GM23338 (cell line): Measurements from ENCODE around the gene ATXN7L3. TPM values are rescaled to one million over a fixed set of nuclear protein-coding genes. Genes with fewer than 3 reads are reported as not detected.

Experiments
- ATAC-seq: fragments of 200-7000 bp; cut with Tn5 transposase; 3 replicates; pipeline ENCODE4 v1.9.1; 2020
- DNase-seq: peaks from one replicate; pipeline ENCODE4 v3.0.0-alpha.2; 2015; ENCODE audit warnings: low spot score
- H2AFZ ChIP-seq: fragments of 200-600 bp; sonication (generic); 2 replicates; pipeline ENCODE4 v1.8.0; 2016; ENCODE audit warnings: antibody characterized with exemption, mild to moderate bottlenecking, moderate library complexity
- H3F3A ChIP-seq: fragments of 200-600 bp; sonication (generic); replicated peaks from 2 replicates; pipeline ENCODE4 v1.8.0; 2017; ENCODE audit warnings: antibody characterized with exemption, mixed run types, low read depth
- H3K27ac ChIP-seq: fragments of 200-600 bp; sonication (generic); 2 replicates; pipeline ENCODE4 v1.6.1; 2016; ENCODE audit warnings: low read depth
- H3K27me3 ChIP-seq: fragments of 200-600 bp; sonication (generic); 2 replicates; pipeline ENCODE4 v1.8.0; 2016; ENCODE audit warnings: mild to moderate bottlenecking, mixed run types, moderate library complexity; ENCODE audit not compliant: insufficient read depth
- H3K36me3 ChIP-seq: fragments of 200-600 bp; sonication (generic); 2 replicates; pipeline ENCODE4 v1.8.0; 2016; ENCODE audit warnings: mild to moderate bottlenecking; ENCODE audit not compliant: insufficient read depth
- H3K4me1 ChIP-seq: fragments of 200-600 bp; sonication (generic); 2 replicates; pipeline ENCODE4 v1.8.0; 2016; ENCODE audit warnings: mild to moderate bottlenecking, moderate library complexity; ENCODE audit not compliant: insufficient read depth
- H3K4me2 ChIP-seq: fragments of 200-600 bp; sonication (generic); 2 replicates; pipeline ENCODE4 v1.7.1; 2017; ENCODE audit warnings: mixed run types
- H3K4me3 ChIP-seq: fragments of 200-600 bp; sonication (generic); 2 replicates; pipeline ENCODE4 v1.6.1; 2016; ENCODE audit warnings: mixed run types
- H3K79me2 ChIP-seq: fragments of 200-600 bp; sonication (generic); replicated peaks from 2 replicates; pipeline ENCODE4 v1.8.0; 2017; ENCODE audit warnings: mild to moderate bottlenecking; ENCODE audit not compliant: insufficient read depth
- H3K9me2 ChIP-seq: fragments of 200-600 bp; sonication (generic); 2 replicates; pipeline ENCODE4 v1.8.0; 2017; ENCODE audit not compliant: insufficient read depth
- H4K20me1 ChIP-seq: fragments of 200-600 bp; sonication (generic); replicated peaks from 2 replicates; pipeline ENCODE4 v1.8.0; 2017; ENCODE audit warnings: mild to moderate bottlenecking; ENCODE audit not compliant: insufficient read depth
- H3K27ac Mint-ChIP-seq: 2 replicates; pipeline ENCODE4 v1.8.0; 2020; ENCODE audit warnings: inconsistent platforms, mild to moderate bottlenecking, moderate library complexity, mixed read lengths
- H3K27me3 Mint-ChIP-seq: 3 replicates; pipeline ENCODE4 v1.8.0; 2022; ENCODE audit warnings: low read depth, mild to moderate bottlenecking, moderate library complexity, mixed read lengths, inconsistent platforms; ENCODE audit not compliant: insufficient read depth, poor library complexity
- H3K36me3 Mint-ChIP-seq: 3 replicates; pipeline ENCODE4 v1.8.0; 2021; ENCODE audit warnings: low read depth, mild to moderate bottlenecking, inconsistent platforms, moderate library complexity, mixed read lengths
- H3K4me1 Mint-ChIP-seq: 3 replicates; pipeline ENCODE4 v1.8.0; 2020; ENCODE audit warnings: mild to moderate bottlenecking, inconsistent platforms, mixed read lengths
- H3K4me3 Mint-ChIP-seq: 3 replicates; pipeline ENCODE4 v1.8.0; 2021; ENCODE audit warnings: moderate library complexity, mild to moderate bottlenecking, inconsistent platforms, mixed read lengths
- H3K9me3 Mint-ChIP-seq: 3 replicates; pipeline ENCODE4 v1.8.0; 2020; ENCODE audit warnings: moderate library complexity, mild to moderate bottlenecking, inconsistent platforms, mixed read lengths
- CREB1 ChIP-seq: fragments of 250-450 bp; sonication (Bioruptor Pico); IDR thresholded peaks from 2 replicates; pipeline ENCODE4 v1.5.0; 2020; ENCODE audit warnings: low read depth, mild to moderate bottlenecking, moderate library complexity
- EZH2 ChIP-seq: fragments of 200-600 bp; sonication (generic); IDR thresholded peaks from one replicate; pipeline ENCODE4 v1.8.0; 2017; ENCODE audit warnings: antibody characterized with exemption, mild to moderate bottlenecking, low read depth; ENCODE audit not compliant: unreplicated experiment
- EZH2phosphoT487 ChIP-seq: fragments of 200-600 bp; sonication (generic); IDR thresholded peaks from one replicate; pipeline ENCODE4 v1.8.1; 2018; ENCODE audit warnings: antibody characterized with exemption; ENCODE audit not compliant: unreplicated experiment
- JUNB ChIP-seq: IDR thresholded peaks from one replicate; pipeline ENCODE4 v1.6.1; 2016; ENCODE audit warnings: antibody characterized with exemption; ENCODE audit not compliant: unreplicated experiment
- POLR2AphosphoS5 ChIP-seq: IDR thresholded peaks from 2 replicates; pipeline ENCODE4 v1.6.1; 2016; ENCODE audit warnings: antibody characterized with exemption, low read depth
- STAT1 ChIP-seq: IDR thresholded peaks from one replicate; pipeline ENCODE4 v1.6.1; 2016; ENCODE audit warnings: antibody characterized with exemption; ENCODE audit not compliant: unreplicated experiment
- ZNF331 ChIP-seq: fragments of 250-450 bp; sonication (Bioruptor Pico); IDR thresholded peaks from 2 replicates; pipeline ENCODE4 v1.5.0; 2020; ENCODE audit warnings: low read depth, mild to moderate bottlenecking, moderate library complexity
- polyA plus RNA-seq: library from polyadenylated mRNA; unstranded; fragments of >200 nt; fragmentation: Nextera tagmentation; extraction: Ambion mirVana; gene quantifications from 2 replicates; pipeline ENCODE4 v1.2.1, GENCODE V29; 2016
- total RNA-seq: library from RNA; depleted of rRNA; stranded (reverse); fragments of >200 nt; shearing (Covaris generic); gene quantifications from 2 replicates; pipeline ENCODE4 v1.2.3, GENCODE V29; 2014
- TF ChIP-seq, protein P1 (sequence below): IDR thresholded peaks from 2 replicates; pipeline ENCODE4 v1.6.1; 2016; ENCODE audit warnings: antibody characterized with exemption
- TF ChIP-seq, protein P2 (sequence below), 2 experiments: fragments of 200-600 bp in 1 of 2; sonication (generic) in 1 of 2; conservative IDR thresholded peaks; 2 replicates each; pipeline versions ENCODE4 v1.5.1 to v1.6.1; 2016 to 2017; ENCODE audit warnings: antibody characterized with exemption in 2 of 2, low read depth in 2 of 2, mild to moderate bottlenecking in 2 of 2, moderate library complexity in 1 of 2
- TF ChIP-seq, protein P3 (sequence below): fragments of 250-450 bp; sonication (Bioruptor Pico); IDR thresholded peaks from 2 replicates; pipeline ENCODE4 v1.5.0; 2020; ENCODE audit warnings: mild to moderate bottlenecking, moderate library complexity

The ATXN7L3 gene
- total and polyA plus RNA-seq, 2 experiments from 2014 or later, result 20.6 to 95.0 TPM

DNA sequence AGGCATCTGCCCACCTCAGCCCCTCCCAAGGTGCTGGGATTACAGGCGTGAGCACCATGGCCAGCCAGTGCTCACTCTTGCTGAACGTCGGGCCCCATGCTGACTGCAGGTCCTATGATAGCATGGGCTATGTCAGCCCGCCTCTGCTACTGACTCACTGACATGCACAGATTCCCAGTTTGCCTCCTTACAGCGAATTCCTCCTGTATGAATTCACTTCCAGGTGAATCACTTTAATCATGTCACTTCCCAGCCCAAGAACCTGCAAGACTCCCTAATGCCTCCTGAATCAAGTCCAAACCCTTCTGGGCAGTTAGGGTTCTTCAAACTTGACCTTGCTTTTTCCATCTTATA, 35.9 kb upstream of the ATXN7L3 start:
- Histone ChIP-seq H3K79me2 (no peaks in the 10 kb centered on the region), H3F3A (no peaks in the 10 kb centered on the region), H3K4me3 (no peak overlapping the region), H3K4me2 (no peak overlapping the region), H3K9me2 (no peaks in the 10 kb centered on the region), H2AFZ (no peak overlapping the region), H3K36me3 (no peaks in the 10 kb centered on the region), H3K4me1 (no peaks in the 10 kb centered on the region), H3K27ac (no peak overlapping the region), H3K27me3 (no peaks in the 10 kb centered on the region), H4K20me1 (no peaks in the 10 kb centered on the region)
- no peaks in the 10 kb centered on the region for H3K4me1 Mint-ChIP-seq
- no peak overlapping the region for H3K27ac Mint-ChIP-seq
- H3K36me3 Mint-ChIP-seq, result peaks cover 6% of the 10 kb centered on the region; the same call in 1 of the 3 replicates
- TF ChIP-seq CREB1 (CRISPR knock-in tag) (no peak), POLR2AphosphoS5 (no peak), STAT1 (no peak), EZH2phosphoT487 (no peak)
- TF ChIP-seq, protein P1, sequence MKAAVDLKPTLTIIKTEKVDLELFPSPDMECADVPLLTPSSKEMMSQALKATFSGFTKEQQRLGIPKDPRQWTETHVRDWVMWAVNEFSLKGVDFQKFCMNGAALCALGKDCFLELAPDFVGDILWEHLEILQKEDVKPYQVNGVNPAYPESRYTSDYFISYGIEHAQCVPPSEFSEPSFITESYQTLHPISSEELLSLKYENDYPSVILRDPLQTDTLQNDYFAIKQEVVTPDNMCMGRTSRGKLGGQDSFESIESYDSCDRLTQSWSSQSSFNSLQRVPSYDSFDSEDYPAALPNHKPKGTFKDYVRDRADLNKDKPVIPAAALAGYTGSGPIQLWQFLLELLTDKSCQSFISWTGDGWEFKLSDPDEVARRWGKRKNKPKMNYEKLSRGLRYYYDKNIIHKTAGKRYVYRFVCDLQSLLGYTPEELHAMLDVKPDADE, result no peak
- DNase-seq (no peak), ATAC-seq (no peak)
- peaks cover 14% of the 10 kb centered on the region; the same call in 2 of the 3 replicates for H3K9me3 Mint-ChIP-seq
- peaks cover 10% of the 10 kb centered on the region for H3K27me3 Mint-ChIP-seq
- no peak overlapping the region for H3K4me3 Mint-ChIP-seq

DNA sequence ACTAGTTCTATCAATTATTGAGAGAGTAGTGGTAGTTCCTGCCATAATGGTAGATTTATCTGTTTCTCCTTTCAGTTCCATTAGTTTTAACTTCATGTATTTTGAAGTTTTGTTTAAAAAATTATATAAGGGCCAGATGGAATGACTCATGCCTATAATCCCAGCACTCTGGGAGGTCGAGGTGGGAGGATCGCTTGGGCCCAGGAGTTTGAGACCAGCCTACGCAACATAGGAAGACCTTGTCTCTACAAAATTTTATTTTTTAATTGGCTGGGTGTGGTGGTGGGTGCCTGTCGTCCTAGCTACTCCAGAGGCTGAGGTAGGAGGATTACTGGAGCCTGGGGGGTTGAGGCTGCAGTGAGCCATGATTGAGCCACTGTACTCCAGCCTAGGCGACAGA, 33.9 kb upstream of the ATXN7L3 start:
- H3K4me1 ChIP-seq, result no peaks in the 10 kb centered on the region
- ATAC-seq, result no peak
- Mint-ChIP-seq H3K36me3 (peaks cover 6% of the 10 kb centered on the region; the same call in 1 of the 3 replicates), H3K9me3 (peaks cover 14% of the 10 kb centered on the region; the same call in 2 of the 3 replicates), H3K27ac (no peak overlapping the region), H3K4me1 (no peaks in the 10 kb centered on the region), H3K27me3 (peaks cover 14% of the 10 kb centered on the region), H3K4me3 (no peak overlapping the region)
- no peaks in the 10 kb centered on the region for H3K9me2 ChIP-seq
- no peak overlapping the region for H3K4me3 ChIP-seq
- no peaks in the 10 kb centered on the region for H4K20me1 ChIP-seq
- no peaks in the 10 kb centered on the region for H3K27me3 ChIP-seq
- H3F3A ChIP-seq, result no peaks in the 10 kb centered on the region
- H3K36me3 ChIP-seq, result no peaks in the 10 kb centered on the region
- no peak overlapping the region for H3K27ac ChIP-seq
- no peak overlapping the region for H3K4me2 ChIP-seq
- DNase-seq, result no peak
- H3K79me2 ChIP-seq, result no peaks in the 10 kb centered on the region
- H2AFZ ChIP-seq, result no peak overlapping the region
- TF ChIP-seq CREB1 (CRISPR knock-in tag), result no peak
- TF ChIP-seq, protein P2, sequence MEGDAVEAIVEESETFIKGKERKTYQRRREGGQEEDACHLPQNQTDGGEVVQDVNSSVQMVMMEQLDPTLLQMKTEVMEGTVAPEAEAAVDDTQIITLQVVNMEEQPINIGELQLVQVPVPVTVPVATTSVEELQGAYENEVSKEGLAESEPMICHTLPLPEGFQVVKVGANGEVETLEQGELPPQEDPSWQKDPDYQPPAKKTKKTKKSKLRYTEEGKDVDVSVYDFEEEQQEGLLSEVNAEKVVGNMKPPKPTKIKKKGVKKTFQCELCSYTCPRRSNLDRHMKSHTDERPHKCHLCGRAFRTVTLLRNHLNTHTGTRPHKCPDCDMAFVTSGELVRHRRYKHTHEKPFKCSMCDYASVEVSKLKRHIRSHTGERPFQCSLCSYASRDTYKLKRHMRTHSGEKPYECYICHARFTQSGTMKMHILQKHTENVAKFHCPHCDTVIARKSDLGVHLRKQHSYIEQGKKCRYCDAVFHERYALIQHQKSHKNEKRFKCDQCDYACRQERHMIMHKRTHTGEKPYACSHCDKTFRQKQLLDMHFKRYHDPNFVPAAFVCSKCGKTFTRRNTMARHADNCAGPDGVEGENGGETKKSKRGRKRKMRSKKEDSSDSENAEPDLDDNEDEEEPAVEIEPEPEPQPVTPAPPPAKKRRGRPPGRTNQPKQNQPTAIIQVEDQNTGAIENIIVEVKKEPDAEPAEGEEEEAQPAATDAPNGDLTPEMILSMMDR (conservative IDR thresholded peaks at IDR 0.05; ENCODE audit: low read depth in 2 of 2), result no peak
- no peak for TF ChIP-seq EZH2phosphoT487
- no peak for TF ChIP-seq EZH2
- TF ChIP-seq, protein P1, result no peak
- TF ChIP-seq JUNB, result no peak
- TF ChIP-seq POLR2AphosphoS5, result no peak
- TF ChIP-seq, protein P3, sequence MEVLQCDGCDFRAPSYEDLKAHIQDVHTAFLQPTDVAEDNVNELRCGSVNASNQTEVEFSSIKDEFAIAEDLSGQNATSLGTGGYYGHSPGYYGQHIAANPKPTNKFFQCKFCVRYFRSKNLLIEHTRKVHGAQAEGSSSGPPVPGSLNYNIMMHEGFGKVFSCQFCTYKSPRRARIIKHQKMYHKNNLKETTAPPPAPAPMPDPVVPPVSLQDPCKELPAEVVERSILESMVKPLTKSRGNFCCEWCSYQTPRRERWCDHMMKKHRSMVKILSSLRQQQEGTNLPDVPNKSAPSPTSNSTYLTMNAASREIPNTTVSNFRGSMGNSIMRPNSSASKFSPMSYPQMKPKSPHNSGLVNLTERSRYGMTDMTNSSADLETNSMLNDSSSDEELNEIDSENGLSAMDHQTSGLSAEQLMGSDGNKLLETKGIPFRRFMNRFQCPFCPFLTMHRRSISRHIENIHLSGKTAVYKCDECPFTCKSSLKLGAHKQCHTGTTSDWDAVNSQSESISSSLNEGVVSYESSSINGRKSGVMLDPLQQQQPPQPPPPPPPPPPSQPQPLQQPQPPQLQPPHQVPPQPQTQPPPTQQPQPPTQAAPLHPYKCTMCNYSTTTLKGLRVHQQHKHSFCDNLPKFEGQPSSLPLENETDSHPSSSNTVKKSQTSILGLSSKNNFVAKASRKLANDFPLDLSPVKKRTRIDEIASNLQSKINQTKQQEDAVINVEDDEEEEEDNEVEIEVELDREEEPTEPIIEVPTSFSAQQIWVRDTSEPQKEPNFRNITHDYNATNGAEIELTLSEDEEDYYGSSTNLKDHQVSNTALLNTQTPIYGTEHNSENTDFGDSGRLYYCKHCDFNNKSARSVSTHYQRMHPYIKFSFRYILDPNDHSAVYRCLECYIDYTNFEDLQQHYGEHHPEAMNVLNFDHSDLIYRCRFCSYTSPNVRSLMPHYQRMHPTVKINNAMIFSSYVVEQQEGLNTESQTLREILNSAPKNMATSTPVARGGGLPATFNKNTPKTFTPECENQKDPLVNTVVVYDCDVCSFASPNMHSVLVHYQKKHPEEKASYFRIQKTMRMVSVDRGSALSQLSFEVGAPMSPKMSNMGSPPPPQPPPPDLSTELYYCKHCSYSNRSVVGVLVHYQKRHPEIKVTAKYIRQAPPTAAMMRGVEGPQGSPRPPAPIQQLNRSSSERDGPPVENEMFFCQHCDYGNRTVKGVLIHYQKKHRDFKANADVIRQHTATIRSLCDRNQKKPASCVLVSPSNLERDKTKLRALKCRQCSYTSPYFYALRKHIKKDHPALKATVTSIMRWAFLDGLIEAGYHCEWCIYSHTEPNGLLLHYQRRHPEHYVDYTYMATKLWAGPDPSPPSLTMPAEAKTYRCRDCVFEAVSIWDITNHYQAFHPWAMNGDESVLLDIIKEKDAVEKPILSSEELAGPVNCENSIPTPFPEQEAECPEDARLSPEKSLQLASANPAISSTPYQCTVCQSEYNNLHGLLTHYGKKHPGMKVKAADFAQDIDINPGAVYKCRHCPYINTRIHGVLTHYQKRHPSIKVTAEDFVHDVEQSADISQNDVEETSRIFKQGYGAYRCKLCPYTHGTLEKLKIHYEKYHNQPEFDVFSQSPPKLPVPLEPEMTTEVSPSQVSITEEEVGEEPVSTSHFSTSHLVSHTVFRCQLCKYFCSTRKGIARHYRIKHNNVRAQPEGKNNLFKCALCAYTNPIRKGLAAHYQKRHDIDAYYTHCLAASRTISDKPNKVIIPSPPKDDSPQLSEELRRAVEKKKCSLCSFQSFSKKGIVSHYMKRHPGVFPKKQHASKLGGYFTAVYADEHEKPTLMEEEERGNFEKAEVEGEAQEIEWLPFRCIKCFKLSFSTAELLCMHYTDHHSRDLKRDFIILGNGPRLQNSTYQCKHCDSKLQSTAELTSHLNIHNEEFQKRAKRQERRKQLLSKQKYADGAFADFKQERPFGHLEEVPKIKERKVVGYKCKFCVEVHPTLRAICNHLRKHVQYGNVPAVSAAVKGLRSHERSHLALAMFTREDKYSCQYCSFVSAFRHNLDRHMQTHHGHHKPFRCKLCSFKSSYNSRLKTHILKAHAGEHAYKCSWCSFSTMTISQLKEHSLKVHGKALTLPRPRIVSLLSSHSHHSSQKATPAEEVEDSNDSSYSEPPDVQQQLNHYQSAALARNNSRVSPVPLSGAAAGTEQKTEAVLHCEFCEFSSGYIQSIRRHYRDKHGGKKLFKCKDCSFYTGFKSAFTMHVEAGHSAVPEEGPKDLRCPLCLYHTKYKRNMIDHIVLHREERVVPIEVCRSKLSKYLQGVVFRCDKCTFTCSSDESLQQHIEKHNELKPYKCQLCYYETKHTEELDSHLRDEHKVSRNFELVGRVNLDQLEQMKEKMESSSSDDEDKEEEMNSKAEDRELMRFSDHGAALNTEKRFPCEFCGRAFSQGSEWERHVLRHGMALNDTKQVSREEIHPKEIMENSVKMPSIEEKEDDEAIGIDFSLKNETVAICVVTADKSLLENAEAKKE (CRISPR knock-in tag), result no peak
- TF ChIP-seq ZNF331 (CRISPR knock-in tag), result no peak
